ENCODE data around the gene OR4D11.
A peak's percentile ranks its signal among the peaks of the same experiment; 100 is the strongest.
"Not testable (repeated sequence)": the region's sequence is repeated elsewhere in the genome, so short reads cannot be mapped to it uniquely, and the experiment has no call there.

OR4D11 gene

DNA sequence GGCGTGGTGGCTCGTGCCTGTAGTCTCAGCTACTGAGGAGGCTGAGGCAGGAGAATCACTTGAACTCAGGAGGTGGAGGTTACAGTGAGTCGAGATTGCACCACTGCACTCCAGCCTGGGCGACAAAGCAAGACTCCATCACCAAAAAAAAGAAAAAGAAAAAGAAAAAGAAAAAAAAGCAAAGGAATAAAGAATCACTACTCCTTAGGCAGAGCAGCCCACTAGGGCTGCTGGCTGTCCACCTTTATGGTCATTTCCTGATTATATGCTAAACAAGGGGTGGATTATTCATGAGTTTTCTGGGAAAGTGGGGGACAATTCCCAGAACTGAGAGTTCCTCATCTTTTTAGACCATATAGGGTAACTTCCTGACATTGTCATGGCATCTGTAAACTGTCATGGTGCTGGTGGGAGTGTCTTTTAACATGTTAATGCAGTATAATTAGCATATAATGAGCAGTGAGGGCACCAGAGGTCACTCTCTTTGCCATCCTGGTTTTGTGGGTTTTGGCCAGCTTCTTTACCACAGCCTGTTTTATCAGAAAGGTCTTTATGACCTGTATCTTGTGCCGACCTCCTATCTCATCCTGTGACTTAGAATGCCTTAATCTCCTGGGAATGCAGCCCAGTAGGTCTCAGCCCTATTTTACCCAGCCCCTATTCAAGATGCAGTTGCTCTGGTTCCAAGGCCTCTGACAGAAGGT lies 44.4 kb downstream of the OR4D11 start:
- not testable (repeated sequence) for DNase-seq (ENCODE audit: low read depth, low spot score); H3K27ac ChIP-seq

DNA sequence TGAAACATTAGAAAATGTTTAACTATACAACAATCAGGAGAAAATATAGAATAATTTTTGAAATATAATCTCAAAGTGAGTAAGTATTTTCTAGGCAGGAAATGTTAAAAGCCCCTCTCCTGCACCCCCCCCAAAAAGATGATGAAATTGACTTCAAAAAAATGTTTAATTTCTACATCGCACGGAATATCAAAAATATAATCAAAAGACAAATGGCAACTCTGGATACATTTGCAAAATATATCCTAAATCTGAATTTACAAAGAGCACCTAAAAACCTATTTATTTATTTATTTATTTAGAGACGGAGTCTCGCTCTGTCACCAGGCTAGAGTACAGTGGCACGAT lies 44.9 kb downstream of the OR4D11 start:
- no peak for DNase-seq (ENCODE audit: low read depth, low spot score)
- no peak overlapping the region for H3K27ac ChIP-seq

DNA sequence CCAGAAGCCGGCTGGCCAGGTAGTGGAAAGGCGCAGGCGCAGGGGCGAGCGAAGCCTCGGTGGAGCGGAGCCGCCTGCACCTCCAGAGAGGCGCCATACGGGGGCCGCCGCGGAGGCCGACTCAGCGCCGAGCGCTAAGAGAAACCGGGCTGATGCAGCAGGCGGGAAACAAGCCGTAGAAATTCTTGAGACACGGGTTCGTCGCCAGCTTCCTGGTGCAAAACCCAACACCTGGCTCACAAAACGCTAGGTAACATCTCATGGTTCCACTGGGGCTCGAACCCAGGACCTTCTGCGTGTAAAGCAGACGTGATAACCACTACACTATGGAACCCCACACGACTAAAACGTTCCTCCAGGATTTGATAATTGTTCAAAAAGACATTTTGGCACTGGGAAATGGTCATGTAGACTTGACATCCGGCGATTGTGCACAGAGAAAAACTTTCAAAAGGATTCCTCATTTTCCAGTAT lies 47.0 kb downstream of the OR4D11 start:
- peak overlapping the region; percentile 89 for H3K27ac ChIP-seq
- peak; percentile 88 for DNase-seq (ENCODE audit: low read depth, low spot score)

DNA sequence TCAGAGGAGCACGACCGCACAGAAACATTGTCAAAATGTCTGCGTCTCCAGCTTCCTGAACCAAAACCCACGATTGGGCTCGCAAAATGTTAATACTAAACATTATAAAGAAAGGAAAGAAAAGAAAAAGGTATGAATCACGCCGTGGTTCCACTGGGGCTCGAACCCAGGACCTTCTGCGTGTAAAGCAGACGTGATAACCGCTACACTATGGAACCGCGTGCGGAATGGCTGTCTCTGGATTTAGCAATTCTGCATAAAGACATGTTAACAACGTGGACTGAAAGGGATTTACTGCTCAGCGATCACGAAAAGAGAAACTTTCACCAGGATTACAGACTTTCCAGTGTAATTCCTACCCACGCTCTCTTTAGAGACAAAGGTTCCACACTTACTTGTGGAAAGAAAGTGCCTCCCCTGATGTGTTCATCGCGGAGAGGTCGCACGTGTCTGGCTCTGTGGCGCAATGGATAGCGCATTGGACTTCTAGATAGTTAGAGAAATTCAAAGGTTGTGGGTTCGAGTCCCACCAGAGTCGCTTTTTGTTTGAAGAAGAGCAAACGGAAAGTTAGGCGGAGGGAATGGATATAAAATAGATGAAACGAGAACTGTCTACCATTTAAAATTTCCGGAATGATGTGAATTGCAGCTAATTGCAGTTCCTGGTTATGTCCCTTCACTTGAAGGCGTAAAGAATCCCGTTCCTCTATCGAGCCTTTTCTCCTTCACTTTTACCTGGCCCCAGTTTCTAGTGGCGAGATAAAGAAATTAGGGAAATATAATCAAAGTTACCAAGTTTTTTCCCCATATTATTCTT lies 47.7 kb downstream of the OR4D11 start:
- H3K27ac ChIP-seq = peak overlapping the region; percentile 89
- peak; percentile 45 for DNase-seq (ENCODE audit: low read depth, low spot score)

DNA sequence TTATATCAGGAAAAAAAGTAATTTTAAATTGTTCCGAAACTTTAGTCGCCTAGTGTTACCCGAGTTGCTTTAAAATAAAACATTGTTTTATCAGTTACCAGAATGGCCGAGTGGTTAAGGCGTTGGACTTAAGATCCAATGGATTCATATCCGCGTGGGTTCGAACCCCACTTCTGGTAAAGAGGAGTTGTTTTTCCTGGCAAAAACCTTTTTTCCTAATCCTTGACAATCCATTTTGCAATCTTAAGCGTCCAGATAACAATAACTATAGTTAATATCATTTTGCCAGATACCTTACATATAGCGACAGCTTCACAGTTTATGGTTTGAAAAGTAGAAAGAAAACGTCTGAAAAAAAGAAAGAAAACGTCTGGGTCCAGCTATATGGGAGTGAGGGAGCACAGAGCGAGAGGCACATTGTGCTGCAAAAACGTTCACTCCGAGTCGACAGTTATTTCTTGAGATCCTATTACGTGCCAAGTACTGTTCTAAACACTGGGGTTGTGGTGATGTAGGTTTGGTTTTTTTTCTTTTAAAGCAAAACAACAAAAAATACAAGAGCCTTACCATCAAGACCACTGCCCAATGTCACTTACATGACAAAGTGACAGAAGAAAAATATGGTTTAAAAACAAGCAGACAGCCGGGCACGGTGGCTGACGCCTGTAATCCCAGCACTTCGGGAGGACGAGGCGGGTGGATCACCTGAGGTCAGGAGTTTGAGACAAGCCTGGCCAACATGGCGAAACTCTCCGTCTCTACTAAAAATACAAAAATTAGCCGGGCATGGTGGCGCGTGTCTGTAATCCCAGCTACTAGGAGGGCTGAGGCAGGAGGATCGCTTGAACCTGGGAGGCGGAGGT lies 48.5 kb downstream of the OR4D11 start:
- peak overlapping the region; percentile 89 for H3K27ac ChIP-seq
- no peak for DNase-seq (ENCODE audit: low read depth, low spot score)

DNA sequence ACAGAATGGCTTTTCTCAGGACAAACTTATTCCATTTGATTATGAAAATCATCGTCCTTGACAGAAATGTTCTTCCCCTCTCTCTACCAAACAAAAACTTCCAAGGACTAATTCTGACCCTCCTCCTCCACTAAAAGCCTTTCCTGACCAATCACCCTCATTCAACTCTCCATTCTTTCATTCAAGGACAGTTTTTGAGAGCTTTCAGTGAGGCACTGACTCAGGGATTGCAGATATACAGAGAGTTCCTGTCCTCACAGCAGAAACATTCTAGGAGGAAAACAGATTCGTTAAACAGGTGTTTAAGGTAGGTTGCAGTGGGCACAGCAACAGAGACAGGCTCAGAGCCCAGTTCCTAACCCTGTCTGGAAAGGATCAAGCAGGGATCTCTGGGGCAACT lies 49.5 kb downstream of the OR4D11 start:
- DNase-seq (ENCODE audit: low read depth, low spot score) = no peak
- H3K27ac ChIP-seq = no peak overlapping the region

DNA sequence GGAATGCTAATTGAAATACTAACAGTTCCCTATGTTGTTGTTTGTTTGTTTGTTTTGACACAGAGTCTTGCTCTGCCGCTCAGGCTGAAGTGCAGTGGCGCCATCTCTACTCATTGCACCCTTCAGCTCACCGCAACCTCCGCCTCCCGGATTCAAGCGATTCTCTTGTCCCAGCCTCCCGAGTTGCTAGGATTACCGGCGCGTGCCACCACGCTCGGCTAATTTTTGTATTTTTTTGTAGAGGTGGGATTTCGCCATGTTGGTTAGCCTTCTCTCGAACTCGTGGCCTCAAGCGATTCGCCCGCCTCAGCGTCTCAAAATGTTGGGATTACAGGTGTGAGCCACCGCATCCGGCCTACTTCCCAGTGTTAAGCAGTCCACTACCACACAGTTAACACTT lies 49.9 kb downstream of the OR4D11 start:
- DNase-seq (ENCODE audit: low read depth, low spot score) = no peak
- no peak overlapping the region for H3K27ac ChIP-seq

Measured in epithelial cell of prostate (primary cell).